Stimulated activated memory B cell treated with anti-CD40 and anti-IgM and Interleukin-4, amounts not matched to agents 10 μg/mL and 1 μg/mL and 100 μg/mL, for 72 hours (primary cell): ENCODE measurements around the gene STIM2.
A peak's percentile ranks its signal among the peaks of the same experiment; 100 is the strongest.
"Not testable (repeated sequence)": the region's sequence is repeated elsewhere in the genome, so short reads cannot be mapped to it uniquely, and the experiment has no call there.

Source experiments
- ATAC-seq: fragments of 150-1000 bp; cut with Tn5 transposase; 2 replicates; pipeline ENCODE4 v1.10.0; 2021
- H3K27ac Mint-ChIP-seq: one replicate; pipeline ENCODE4 v1.8.0; 2022; ENCODE audit warnings: mild to moderate bottlenecking, mixed read lengths
- H3K27me3 Mint-ChIP-seq: one replicate; pipeline ENCODE4 v1.8.0; 2022; ENCODE audit warnings: mixed read lengths
- H3K36me3 Mint-ChIP-seq: one replicate; pipeline ENCODE4 v1.8.0; 2022; ENCODE audit warnings: mixed read lengths
- H3K4me1 Mint-ChIP-seq: one replicate; pipeline ENCODE4 v1.8.0; 2022; ENCODE audit warnings: mixed read lengths
- H3K4me3 Mint-ChIP-seq: one replicate; pipeline ENCODE4 v1.8.0; 2022; ENCODE audit warnings: mild to moderate bottlenecking, moderate library complexity, mixed read lengths
- H3K9me3 Mint-ChIP-seq: one replicate; pipeline ENCODE4 v1.8.0; 2022; ENCODE audit warnings: mixed read lengths

The STIM2 gene

GRCh38 chr4:26894881-26895280, 34.2 kb downstream of the STIM2 start:
- ATAC-seq, H3K9me3 Mint-ChIP-seq, H3K27me3 Mint-ChIP-seq, H3K4me3 Mint-ChIP-seq, H3K27ac Mint-ChIP-seq: not testable (repeated sequence)
- Mint-ChIP-seq H3K4me1 (peaks cover 54% of the 10 kb centered on the region), H3K36me3 (peaks cover 25% of the 10 kb centered on the region)

DNA sequence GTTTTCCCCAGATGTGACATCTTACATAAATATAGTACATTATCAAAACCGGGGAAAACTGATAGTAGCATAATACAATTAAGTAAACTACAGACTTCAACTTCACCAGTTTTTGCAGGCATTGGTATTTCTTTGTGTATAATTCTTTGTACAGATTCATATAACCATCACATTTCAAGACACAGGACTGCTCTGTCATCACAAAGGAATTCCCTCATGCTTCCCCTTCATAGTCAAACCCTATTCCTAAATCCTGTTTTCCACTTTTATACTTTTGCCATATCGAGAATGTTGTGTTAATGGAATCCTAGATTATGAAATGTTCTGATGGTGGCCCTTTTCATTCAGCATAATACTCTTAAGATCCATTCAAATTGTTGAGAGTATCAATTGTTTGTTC, 36.0 kb downstream of the STIM2 start:
- ATAC-seq = no peak
- Mint-ChIP-seq H3K4me3 (no peak overlapping the region), H3K9me3 (no peaks in the 10 kb centered on the region), H3K36me3 (peaks cover 26% of the 10 kb centered on the region), H3K4me1 (peaks cover 64% of the 10 kb centered on the region), H3K27me3 (no peaks in the 10 kb centered on the region), H3K27ac (no peak overlapping the region)

DNA sequence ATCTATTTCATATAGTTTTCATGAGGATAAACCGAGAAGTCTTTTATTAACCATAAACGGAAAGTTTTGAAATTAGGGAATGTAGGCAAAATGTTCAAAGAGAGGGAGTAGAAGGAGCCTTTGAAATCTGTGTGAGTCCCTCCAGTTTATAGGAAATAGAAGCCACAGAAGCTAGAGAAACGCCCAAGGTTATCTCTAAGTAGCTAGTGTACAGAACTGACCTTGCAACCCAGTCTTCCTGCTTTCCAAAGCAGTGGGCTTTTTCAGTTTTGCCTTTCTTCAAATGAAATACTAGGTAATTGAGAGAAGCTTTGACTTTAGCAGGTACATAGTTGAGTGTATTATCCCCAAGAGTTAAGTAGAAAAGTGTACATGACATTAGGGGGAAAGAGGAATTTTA, 39.4 kb downstream of the STIM2 start:
- Mint-ChIP-seq H3K4me3 (no peak overlapping the region), H3K36me3 (peaks cover 22% of the 10 kb centered on the region), H3K27ac (no peak overlapping the region), H3K9me3 (no peaks in the 10 kb centered on the region), H3K27me3 (no peaks in the 10 kb centered on the region), H3K4me1 (peaks cover 68% of the 10 kb centered on the region)
- ATAC-seq = no peak

- peaks cover 74% of the 10 kb centered on the region for H3K4me1 Mint-ChIP-seq
- ATAC-seq = no peak
- H3K9me3 Mint-ChIP-seq = no peaks in the 10 kb centered on the region
- peaks cover 22% of the 10 kb centered on the region for H3K36me3 Mint-ChIP-seq
- H3K27ac Mint-ChIP-seq = no peak overlapping the region
- no peaks in the 10 kb centered on the region for H3K27me3 Mint-ChIP-seq
- no peak overlapping the region for H3K4me3 Mint-ChIP-seq
Measured at GRCh38 chr4:26900765-26901164, 40.1 kb downstream of the STIM2 start.

GRCh38 chr4:26905172-26905571, 44.5 kb downstream of the STIM2 start:
- Mint-ChIP-seq H3K27me3 (no peaks in the 10 kb centered on the region), H3K27ac (no peak overlapping the region), H3K36me3 (peaks cover 12% of the 10 kb centered on the region), H3K4me3 (no peak overlapping the region), H3K9me3 (no peaks in the 10 kb centered on the region), H3K4me1 (peaks cover 72% of the 10 kb centered on the region)
- ATAC-seq = no peak

- no peak for ATAC-seq
- Mint-ChIP-seq H3K36me3 (peaks cover 6% of the 10 kb centered on the region), H3K4me3 (no peak overlapping the region), H3K9me3 (no peaks in the 10 kb centered on the region), H3K27ac (peak overlapping the region; percentile 37), H3K4me1 (peaks cover 70% of the 10 kb centered on the region), H3K27me3 (no peaks in the 10 kb centered on the region)
Measured at GRCh38 chr4:26907731-26908599, 47.3 kb downstream of the STIM2 start.

DNA sequence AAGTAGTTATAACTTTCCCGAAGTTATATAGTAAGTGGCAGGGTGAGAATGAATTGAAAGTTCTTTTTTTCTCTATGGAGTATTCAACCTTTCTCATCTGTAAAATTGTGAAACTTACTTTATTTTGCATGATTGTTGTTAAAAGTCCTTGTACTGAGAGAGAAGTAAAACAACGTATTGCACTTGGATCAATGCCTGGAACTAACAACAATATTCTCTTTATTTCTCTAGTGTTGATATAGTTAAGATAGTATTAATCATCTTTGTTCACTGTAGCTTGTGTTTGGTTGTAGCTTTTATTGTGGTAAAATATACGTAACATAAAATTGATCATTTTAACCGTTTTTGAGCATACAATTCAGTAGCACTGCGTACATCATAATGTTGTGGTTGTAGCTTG, 48.7 kb downstream of the STIM2 start:
- no peak overlapping the region for H3K4me3 Mint-ChIP-seq
- H3K27ac Mint-ChIP-seq = no peak overlapping the region
- H3K27me3 Mint-ChIP-seq = no peaks in the 10 kb centered on the region
- H3K4me1 Mint-ChIP-seq = peaks cover 66% of the 10 kb centered on the region
- no peak for ATAC-seq
- peaks cover 3% of the 10 kb centered on the region for H3K36me3 Mint-ChIP-seq
- H3K9me3 Mint-ChIP-seq = no peaks in the 10 kb centered on the region

GRCh38 chr4:26911254-26911653, 50.6 kb downstream of the STIM2 start:
- no peaks in the 10 kb centered on the region for H3K36me3 Mint-ChIP-seq
- no peak overlapping the region for H3K4me3 Mint-ChIP-seq
- no peak overlapping the region for H3K27ac Mint-ChIP-seq
- H3K9me3 Mint-ChIP-seq = no peaks in the 10 kb centered on the region
- H3K27me3 Mint-ChIP-seq = no peaks in the 10 kb centered on the region
- H3K4me1 Mint-ChIP-seq = peaks cover 73% of the 10 kb centered on the region
- ATAC-seq = no peak

GRCh38 chr4:26912069-26912468, 51.4 kb downstream of the STIM2 start:
- H3K9me3 Mint-ChIP-seq = no peaks in the 10 kb centered on the region
- H3K4me1 Mint-ChIP-seq = peaks cover 75% of the 10 kb centered on the region
- no peak for ATAC-seq
- H3K27me3 Mint-ChIP-seq = no peaks in the 10 kb centered on the region
- H3K4me3 Mint-ChIP-seq = no peak overlapping the region
- H3K27ac Mint-ChIP-seq = no peak overlapping the region
- no peaks in the 10 kb centered on the region for H3K36me3 Mint-ChIP-seq

DNA sequence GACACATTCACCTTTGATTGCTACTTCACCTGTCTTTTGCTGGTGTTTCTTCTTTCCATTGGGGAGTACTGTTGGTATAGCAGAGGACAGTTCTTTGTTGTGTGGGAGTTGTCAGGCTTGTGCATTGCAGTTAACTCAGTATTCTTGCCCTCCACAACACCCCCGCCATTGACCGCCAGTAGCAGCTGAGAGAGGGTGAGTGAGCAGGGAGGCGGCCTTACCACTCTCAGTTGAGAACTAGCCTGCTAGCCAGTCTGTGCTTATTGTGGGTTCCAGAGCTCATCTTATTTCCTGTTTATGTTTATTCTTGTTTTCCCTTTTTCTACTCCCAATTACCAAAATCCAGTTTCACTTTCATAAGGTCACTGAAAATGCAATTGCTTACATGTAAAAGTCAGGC, 52.2 kb downstream of the STIM2 start:
- Mint-ChIP-seq H3K27ac (peak overlapping the region; percentile 59), H3K36me3 (no peaks in the 10 kb centered on the region), H3K27me3 (no peaks in the 10 kb centered on the region), H3K4me3 (no peak overlapping the region), H3K4me1 (peaks cover 74% of the 10 kb centered on the region), H3K9me3 (no peaks in the 10 kb centered on the region)
- no peak for ATAC-seq

DNA sequence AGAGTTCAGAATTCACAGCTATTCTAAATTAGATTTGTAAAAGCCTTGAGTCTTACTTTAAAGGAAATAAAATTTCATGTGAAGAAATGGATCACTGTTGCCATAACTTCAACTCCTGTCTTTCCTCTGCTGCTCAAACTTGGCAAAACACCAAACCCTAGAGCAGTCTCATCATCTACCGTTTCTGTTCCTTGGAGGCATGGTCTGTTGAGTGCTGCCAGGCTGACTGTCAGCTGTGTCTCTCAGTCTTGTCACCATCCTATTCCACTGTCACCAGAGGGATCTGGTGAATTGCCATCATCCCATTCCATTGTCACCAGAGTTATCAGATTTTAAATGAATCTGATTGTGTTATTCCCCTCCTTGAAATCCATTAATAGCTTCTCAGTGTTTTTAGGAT, 55.6 kb downstream of the STIM2 start:
- Mint-ChIP-seq H3K4me1 (peaks cover 62% of the 10 kb centered on the region), H3K36me3 (peaks cover 26% of the 10 kb centered on the region), H3K4me3 (no peak overlapping the region), H3K27ac (peak overlapping the region; percentile 3), H3K27me3 (no peaks in the 10 kb centered on the region), H3K9me3 (no peaks in the 10 kb centered on the region)
- ATAC-seq = peak; percentile 51

DNA sequence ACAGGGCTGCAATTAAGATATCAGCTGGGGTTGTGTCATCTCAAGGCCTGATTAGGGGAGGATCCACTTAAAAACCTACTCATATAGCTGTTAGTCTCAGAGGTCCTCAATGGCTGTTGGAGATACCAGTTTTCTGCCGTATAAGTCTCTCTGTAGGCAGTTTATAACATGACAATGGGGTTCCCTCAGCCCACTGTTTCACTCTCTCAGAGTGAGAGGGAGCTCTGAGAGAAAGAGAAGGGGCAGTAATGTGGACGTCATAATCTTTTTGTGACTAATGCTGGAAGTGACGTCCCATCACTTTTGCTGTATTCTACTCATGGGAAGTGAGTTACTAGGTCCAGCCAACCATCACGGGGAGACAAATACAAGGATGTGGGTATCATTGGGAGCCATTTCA, 70.3 kb downstream of the STIM2 start:
- Mint-ChIP-seq H3K9me3 (no peaks in the 10 kb centered on the region), H3K4me1 (peaks cover 30% of the 10 kb centered on the region), H3K27ac (peak overlapping the region; percentile 52), H3K27me3 (no peaks in the 10 kb centered on the region), H3K36me3 (peaks cover 6% of the 10 kb centered on the region), H3K4me3 (no peak overlapping the region)
- ATAC-seq = no peak

- ATAC-seq = no peak
- Mint-ChIP-seq H3K27ac (peak overlapping the region; percentile 52), H3K36me3 (peaks cover 6% of the 10 kb centered on the region), H3K9me3 (no peaks in the 10 kb centered on the region), H3K4me3 (no peak overlapping the region), H3K27me3 (no peaks in the 10 kb centered on the region), H3K4me1 (peaks cover 35% of the 10 kb centered on the region)
Measured at GRCh38 chr4:26931451-26931850, 70.8 kb downstream of the STIM2 start.

DNA sequence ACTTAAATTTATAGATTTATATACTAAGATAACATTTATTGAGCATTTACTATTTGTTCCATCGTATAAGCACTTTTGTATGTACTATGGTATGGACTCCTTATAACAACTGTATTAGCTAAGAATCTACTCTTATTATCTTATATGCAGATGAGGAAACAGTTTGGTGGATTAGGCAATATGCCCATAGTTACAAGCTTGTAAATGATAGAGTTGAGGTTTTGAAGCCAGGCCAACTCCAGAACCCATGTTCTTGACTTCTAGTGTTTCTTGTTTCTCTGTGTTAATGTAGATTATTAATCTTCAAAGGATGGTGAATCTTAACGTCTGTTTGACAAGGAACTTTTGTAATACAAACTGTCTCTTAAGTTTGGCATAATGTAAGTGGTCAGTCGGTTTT, 71.3 kb downstream of the STIM2 start:
- no peaks in the 10 kb centered on the region for H3K27me3 Mint-ChIP-seq
- H3K27ac Mint-ChIP-seq = no peak overlapping the region
- H3K4me3 Mint-ChIP-seq = no peak overlapping the region
- no peaks in the 10 kb centered on the region for H3K9me3 Mint-ChIP-seq
- H3K4me1 Mint-ChIP-seq = peaks cover 40% of the 10 kb centered on the region
- no peak for ATAC-seq
- peaks cover 6% of the 10 kb centered on the region for H3K36me3 Mint-ChIP-seq

DNA sequence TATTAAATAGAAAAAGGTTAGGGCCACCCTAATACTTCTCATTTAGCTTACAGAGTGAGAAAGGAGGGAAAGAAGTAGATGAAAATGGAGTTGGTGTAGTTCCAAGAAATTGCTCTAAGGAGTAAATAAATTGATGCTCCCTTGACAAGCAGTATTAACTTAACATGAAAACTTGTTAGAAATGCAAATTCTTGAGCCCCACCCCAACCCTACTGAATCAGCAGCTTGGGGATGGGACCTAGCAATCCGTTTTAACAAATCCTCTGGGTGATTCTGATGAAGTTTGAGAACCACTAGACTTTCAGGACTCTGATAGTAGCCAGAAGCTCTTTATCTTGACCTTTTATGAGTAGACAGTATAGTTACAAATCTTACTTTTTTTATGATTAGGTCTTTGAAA, 74.8 kb downstream of the STIM2 start:
- peaks cover 6% of the 10 kb centered on the region for H3K36me3 Mint-ChIP-seq
- no peaks in the 10 kb centered on the region for H3K27me3 Mint-ChIP-seq
- no peak for ATAC-seq
- H3K9me3 Mint-ChIP-seq = no peaks in the 10 kb centered on the region
- no peak overlapping the region for H3K4me3 Mint-ChIP-seq
- peak overlapping the region; percentile 77 for H3K27ac Mint-ChIP-seq
- H3K4me1 Mint-ChIP-seq = peaks cover 55% of the 10 kb centered on the region

DNA sequence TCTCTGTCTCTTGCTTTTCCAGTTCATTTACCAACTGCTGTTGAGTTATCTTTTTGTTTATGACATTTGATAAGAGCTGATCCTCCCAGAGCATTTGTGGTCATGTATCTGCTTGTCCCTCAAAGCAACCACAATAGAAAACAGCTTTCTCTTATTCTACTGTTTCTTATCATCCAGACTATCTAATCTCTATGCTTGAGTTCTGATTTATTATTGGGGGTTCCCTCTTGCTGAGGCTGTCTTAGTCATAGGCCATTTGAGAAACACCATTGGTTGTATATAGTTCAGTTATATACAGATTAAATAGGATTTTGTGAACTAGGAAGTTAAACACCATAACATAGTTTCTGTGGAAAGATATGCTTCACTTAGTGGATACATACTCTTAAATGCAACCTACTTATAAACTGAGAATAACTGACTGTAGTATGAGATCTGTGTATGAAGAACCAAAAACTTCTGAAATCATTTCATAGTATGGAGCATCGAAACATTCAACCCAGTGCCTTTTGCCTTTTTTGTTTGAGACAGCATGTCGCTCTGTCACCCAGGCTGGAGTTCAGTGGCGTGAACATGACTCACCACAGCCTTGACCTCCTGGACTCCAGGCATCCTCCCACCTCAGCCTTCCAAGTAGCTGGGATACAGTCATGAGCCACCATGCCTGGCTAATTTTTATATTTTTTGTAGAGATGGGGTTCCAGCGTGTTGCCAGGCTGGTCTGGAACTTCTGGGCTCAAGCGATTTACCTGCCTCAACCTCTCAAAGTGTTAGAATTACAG, 75.8 kb downstream of the STIM2 start:
- Mint-ChIP-seq H3K36me3 (peaks cover 6% of the 10 kb centered on the region), H3K9me3 (no peaks in the 10 kb centered on the region), H3K4me3 (no peak overlapping the region), H3K4me1 (peaks cover 55% of the 10 kb centered on the region), H3K27me3 (no peaks in the 10 kb centered on the region), H3K27ac (peak overlapping the region; percentile 77)
- no peak for ATAC-seq
